RCC 7860 (cell line): ENCODE results near the gene STK33.

ENCODE experiments used
- DNase-seq: peaks from one replicate; pipeline ENCODE4 v3.0.0-alpha.2; 2015; ENCODE audit warnings: low spot score
- FAIRE-seq: peaks from 2 replicates; lab custom pipeline; 2012; peaks lifted over from hg19 to GRCh38; lab: Jason Lieb, UNC

STK33 gene

DNA sequence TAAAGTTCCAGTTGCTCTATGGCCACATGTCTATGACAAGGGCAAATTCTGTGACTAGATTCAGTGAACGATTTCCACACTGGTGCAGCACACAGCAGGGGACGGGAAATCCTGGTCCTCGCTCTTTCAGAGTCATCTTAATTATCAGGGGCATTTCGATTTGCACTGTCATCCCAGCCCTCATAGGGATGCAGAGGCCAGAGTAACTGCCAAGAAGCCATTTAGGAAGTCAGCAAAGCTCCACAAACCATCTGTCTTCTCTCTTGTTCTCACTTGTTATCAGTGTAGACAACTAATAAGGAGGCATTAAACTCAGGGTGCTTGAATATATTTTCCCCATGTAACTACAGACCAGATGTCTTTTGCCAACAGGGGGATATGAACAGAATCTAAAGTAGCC is 151.7 kb downstream of the STK33 start:
- FAIRE-seq (no peak), DNase-seq (no peak)

DNA sequence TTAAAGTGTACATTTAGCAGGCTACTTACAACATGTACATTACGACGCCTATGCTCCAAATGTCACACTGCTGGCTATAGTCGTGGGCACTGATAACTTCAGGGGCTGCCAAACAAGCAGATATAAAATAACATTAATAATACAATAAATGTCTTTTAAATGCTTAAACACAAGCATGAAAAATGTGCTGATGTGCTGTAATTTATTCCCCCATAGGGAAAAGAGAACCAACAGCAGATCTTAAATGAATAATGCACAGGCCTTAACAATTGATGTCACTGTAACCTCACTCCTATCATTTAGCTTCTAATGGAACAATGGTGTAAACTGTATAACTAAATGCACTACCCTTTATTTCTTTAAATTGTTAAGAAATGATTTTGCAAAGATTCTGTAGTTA is 153.4 kb downstream of the STK33 start:
- FAIRE-seq, result no peak
- DNase-seq, result no peak

DNA sequence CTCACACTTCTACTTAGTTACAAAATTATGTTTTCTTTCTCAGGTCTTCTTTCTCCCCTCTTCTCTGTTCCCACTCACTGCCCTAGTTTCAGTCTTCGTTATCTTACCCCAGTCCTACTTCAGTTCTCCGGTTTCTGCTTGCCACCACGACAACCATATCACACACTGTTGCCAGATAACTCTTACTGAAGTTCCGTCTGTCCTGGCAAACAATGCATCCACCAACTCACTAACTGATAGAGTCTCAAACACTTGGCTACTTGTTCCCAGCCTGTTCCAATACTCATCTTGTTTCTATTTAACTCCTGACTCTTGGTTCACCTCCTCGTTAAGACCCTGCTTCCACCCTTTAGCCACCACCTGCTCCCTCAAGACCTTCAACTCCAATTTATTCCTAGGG is 164.5 kb downstream of the STK33 start:
- DNase-seq, result no peak

DNA sequence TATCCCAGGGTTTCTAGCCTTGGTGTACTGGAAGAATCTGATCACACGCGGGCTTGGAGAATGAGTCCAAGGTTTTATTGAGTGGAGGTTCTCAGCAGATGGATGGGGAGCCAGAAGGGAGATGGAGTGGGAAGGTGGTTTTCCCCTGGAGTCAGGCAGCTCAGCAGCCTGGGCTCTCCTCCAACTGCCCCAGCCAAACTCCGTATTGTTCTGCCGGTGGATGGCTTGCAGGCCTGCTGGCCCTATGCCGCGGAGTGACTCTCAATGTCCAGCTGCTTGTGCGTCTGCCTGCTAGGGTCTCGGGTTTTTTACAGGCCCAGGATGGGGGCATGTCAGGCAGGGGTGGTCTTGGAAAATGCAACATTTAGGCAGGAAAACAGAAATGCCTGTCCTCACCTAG is 168.0 kb downstream of the STK33 start:
- FAIRE-seq, result no peak
- DNase-seq, result no peak

More for the DNA sequence above, 164.5 kb downstream of the STK33 start:
- FAIRE-seq, result no peak

DNA sequence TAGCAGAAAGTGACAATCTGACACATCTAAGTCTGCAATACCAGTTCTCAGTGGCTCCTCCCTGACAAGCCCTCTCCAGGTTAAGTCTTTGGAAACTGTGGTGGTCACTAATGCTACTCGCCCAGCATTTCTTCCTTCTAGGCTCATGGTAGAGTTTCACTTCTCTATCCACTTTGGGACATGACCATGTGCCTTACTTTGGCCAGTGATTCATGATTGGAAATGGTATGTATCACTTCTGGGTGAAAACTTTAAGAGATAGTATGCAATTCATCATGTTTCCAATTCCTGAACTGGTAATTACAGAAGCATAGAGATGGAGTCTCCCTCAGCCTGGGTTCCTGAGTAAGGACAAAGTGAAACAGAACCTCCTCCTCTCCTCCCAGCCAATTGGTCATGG is 178.8 kb downstream of the STK33 start:
- DNase-seq, result no peak
- no peak for FAIRE-seq

DNA sequence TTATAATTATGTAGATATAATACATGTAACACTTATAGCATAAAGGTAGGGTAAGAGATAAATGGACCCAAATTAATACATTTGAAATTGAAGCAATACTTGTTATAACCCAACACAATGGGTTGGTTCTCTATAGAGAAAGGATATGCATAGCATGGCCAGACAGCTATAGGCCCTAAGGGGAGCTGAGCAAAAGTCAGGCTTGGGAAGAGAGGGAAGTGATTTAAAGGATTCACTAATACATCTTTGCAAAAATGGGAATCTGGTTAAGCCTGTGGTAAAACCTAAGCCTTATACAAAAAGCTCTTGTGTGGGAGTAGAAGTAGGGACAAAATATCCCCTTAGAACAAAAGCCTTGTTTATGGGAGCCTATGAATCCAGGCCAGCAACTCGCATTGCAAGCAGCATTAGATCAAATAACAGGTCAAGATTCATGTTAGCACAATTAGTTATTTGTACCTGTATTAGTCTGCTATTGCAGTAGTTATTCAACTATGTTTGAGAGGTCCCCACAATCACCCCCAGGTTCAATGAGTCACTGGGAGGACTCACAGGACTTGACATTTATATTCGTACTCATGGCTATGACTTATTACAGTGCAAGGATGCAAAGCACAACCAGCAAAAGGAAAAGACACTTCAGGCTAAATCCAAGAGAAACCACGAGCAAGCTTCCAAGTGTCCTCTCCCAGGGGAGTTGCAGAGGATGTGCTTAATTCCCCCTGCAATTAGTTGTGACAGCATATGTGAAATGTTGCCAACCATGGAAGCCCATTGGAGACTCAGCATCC is 185.7 kb downstream of the STK33 start:
- FAIRE-seq, result no peak

DNA sequence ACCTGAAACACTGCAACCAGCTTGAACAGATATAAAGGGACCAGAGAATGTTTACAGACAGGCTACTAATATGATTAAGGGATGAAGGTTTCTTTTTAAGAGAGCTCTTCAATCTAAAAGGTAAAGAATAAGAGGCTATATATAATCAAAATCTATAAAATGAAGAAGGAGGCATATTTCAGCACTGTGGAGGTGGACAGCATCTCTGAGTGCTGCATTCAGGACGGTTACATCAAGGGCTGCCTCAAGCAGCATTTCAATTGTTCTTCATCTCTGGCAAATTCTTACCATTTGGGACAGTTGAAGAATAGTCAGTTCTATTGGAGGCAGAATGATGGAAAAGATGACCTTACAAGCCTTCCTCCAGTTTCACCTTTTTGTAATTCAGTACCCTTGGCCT is 190.7 kb downstream of the STK33 start:
- DNase-seq, result no peak

More for the DNA sequence above, 185.7 kb downstream of the STK33 start:
- no peak for DNase-seq

DNA sequence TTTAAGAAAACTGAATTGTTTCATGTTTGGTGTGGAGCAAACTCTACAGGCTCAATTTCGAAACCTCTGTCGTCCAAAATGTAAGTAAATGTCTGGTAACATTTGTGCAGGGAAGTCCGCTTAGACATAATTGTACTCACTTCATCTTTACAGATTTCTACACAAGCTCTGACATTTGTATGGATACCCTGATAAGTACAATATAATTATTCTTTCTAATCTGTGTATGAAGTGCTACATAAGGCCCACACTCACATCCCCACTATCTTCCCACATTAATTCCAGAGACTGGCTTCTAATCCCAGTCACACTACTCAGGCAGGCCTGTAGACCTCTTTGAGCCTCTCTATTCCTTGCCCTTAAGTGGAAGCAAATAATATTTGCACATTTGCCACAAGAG is 201.1 kb downstream of the STK33 start:
- DNase-seq, result no peak
- FAIRE-seq, result no peak

More for the DNA sequence above, 190.7 kb downstream of the STK33 start:
- no peak for FAIRE-seq

DNA sequence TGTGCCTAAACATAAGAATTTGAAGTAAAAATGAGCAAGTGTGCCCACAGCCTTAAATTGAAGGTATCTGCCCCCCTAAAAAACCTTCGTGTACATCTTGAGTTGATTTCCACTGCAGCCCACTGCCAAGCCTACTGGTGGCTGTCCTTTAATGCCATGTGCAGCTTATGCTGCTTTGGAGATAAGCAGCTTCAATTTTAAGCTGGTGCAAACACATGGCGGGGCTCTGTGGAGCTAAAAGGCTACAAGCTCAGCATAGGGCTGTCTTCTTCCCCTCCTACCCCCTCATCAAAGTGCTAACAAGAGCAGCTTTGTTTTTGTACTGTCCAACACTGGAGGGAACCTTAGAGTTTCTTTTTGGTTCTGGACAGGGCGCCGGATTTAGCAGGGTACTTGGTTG is 201.9 kb downstream of the STK33 start:
- FAIRE-seq, result no peak

DNA sequence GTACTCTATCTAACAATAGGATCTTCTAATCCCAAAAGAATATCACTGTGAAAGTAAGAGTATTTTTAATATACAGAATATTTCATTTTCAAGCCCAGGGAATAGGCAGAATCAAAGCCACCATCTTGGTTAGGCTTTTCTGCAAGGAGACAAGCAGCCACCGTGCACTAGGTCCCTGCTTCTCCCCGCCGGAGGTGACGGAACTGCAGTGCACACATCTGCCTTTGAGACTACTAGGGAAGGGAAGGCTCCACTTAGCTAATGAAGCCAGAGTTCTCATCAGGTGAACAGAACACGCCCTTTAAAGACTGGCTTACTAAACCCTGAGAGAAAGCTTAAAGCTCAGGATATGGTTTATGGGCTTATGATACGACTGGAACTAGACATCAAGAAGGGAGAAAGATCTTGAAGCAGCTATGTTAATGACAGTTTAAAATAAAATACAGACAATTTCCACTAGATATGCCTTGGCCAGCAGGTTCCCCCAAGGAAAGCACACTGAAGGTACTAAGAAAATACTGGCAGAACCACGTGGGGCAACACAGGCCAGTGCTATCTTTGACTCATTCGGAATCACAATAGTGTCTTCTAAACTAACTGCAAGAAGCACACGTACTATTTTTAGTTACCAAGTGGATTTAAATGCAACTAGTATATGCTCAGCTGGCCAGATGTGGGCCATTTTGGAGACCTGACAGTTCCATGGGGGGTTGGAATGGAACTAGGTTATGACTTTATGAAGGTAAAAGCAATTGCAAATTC is 203.0 kb downstream of the STK33 start:
- DNase-seq (no peak), FAIRE-seq (no peak)

More for the DNA sequence above, 201.9 kb downstream of the STK33 start:
- no peak for DNase-seq

DNA sequence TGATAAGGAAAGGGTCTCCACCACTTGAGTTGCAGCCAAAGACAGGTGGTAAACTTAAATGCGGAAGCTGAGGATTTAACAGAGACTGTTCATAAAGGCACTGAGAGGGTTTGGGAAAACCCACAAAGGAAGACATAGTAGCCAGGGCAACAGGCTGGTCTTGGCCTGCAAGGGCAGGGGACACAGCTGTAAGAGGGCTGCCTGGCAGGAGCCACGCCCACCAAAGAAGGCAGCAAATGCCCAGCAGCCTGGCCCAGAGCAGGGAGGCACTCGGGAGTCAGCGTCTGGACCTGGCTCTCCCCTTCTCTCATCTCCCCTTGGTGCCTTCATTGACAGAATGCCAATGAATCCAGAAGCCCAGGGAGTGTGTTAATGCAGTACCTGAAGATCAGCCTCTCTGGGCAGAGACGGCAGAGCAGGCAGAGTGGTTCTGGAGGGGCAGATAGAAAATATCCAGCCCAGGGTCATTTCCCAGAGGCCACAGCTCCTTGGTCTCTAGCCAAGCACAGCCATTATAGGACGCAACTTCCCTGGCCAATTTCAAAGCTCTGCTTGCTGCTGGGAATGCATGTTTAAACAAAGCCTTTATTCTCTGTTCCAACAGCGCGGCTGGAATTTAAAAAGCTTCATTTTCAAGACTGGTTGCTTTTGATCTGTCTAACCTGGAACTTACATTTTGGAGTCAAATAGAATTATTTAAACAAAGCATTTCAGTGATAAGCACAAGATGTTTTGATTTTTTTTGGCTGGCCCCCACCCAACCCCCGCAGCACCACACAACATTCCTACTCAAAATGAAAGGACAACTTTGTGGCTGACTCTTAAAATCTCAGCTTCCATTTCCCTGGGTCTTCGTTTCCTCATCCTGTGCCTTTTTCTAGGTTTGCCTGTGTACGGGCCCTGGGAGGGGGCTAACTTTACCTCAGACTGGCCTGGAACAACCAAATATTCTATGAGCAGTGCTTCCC is 204.7 kb downstream of the STK33 start:
- FAIRE-seq, result no peak

DNA sequence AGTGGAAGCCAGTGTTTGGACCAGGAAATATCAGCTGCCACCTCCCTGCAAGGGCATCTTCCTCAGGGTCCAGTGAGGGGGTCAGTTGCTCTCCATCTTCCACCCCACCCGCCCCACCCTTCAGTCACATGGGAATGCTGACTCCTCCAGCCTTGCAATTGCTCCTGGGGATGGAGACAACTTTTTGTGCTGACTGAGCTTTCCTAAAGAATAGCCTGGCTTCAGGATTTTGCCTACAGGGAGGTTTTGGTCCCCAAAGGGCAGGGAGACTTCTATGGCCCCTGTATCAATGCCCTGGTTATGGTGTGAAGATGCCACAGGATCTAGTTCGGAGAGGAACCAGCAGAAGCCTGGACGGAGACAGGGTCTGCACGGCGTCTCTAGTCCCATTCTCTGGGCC is 206.3 kb downstream of the STK33 start:
- DNase-seq (no peak), FAIRE-seq (no peak)

More for the DNA sequence above, 204.7 kb downstream of the STK33 start:
- DNase-seq, result no peak

DNA sequence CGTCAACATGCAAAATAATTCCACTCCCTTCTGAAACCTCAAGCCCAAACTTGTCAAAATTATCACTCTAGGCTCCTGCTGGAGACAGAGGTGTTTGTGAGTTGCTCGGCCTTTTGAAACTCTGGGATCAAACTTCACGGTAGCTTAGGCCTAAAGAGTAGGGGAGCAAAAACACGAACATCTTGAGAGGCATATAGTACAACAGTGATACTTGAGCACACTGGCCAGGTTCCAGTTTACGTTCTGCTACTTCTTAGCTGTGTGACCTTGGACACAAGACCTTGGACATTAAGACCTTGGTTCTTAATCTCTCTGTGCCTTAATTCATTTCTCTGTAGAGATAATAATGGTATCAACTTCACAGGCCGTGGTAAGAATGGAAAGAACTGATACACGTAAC is 206.9 kb downstream of the STK33 start:
- FAIRE-seq (no peak), DNase-seq (no peak)

DNA sequence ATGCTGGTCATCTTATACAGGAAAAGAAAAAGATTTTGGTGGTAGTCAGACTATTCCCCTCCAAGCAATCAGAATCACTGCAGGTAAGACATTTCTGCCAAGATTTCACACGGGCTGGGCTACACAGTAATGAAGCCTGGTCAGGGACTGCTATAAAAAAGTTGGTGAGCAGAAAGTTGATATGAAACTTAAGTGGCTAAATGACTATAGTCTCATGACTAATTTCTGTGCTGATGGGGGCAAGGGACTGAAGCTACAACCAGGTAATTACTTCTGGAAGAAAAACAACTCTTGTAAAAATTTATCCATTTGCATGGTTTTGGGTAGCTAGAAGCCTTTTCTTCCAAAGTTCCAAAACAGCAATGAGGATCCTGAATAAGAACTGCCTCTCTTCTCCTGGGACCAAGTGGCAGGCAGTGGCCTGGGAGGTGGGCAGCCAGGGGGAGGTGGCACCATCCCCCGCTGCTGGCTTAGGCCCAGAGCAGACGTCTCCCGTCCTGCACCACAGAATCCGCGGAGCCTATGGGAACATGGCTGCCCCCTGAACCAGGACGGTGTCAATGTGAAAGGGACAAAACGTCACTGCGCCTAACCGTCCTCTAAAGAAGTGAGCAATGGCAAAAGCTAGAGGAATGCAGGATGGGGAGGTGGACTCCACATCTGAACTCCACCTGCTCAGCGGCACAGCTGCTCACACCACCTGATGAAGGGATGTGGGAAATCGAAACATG is 207.7 kb downstream of the STK33 start:
- FAIRE-seq (no peak), DNase-seq (no peak)

DNA sequence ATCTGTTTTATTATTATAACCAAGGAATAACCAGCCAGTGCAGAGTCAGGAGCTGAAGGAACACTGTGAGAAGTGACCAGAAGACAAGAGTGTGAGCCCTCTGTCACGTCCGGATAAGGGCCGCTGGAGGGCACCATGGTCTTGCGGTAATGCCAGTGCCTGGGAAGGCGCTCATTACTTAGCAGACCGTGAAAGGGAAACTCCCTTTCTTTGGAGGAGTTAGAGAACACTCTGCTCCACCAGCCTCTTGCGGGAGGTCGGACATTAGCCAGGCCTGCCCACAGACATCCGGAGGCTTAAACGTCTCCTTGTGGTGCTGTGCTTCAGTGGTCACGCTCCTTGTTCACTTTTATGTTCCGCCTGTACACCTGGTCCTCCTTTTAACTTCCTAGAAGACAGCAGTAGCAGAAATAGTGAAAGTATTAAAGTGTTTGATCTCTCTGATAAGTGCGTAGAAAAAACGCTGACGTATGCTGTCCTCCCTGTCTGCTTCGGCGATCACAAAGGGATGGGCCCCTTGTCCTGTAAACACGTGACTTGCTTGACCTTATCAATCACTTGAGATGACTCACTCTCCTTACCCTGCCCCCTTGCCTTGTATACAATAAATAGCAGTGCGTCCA is 209.7 kb downstream of the STK33 start:
- DNase-seq (peak; percentile 86), FAIRE-seq (peak; percentile 95)

DNA sequence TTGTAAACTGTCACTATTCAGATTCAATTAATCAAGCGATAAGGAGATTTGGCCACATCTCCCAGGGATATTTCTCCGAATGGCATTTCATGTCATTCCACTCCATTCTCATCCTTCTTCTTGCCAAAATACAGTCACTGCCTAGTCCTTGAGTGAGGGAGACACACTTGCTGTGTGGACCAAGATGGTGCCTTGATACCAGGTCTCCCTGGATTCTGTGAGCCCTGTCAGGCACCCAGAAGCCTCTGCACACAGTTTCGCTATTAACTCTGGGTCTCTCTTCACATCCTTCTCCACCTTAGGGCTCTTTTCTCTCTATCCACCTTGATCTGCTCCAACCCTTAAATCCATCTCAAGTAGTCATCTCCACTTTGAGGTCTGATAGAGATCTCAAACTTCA is 210.4 kb downstream of the STK33 start:
- no peak for DNase-seq
- FAIRE-seq, result no peak

DNA sequence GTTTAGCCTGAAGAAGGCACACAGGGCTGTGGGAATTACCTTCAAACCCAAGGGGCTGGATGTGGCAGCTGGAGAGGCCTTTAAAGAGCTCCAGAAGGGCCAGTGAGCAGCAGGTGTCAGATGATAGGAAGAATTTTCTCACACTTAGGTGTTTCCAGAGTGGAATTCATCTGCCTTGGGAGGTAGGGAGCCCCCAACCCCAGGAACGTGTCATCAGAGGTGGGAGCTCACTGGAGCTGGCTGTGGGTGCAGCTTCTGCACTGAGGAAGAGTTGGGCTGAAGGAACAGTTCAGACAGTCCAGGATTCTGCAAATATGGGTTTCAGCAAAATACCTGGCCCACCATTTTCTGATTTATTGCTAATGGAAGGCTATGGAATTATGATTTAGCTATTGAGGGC is 210.8 kb downstream of the STK33 start:
- DNase-seq (no peak), FAIRE-seq (no peak)

DNA sequence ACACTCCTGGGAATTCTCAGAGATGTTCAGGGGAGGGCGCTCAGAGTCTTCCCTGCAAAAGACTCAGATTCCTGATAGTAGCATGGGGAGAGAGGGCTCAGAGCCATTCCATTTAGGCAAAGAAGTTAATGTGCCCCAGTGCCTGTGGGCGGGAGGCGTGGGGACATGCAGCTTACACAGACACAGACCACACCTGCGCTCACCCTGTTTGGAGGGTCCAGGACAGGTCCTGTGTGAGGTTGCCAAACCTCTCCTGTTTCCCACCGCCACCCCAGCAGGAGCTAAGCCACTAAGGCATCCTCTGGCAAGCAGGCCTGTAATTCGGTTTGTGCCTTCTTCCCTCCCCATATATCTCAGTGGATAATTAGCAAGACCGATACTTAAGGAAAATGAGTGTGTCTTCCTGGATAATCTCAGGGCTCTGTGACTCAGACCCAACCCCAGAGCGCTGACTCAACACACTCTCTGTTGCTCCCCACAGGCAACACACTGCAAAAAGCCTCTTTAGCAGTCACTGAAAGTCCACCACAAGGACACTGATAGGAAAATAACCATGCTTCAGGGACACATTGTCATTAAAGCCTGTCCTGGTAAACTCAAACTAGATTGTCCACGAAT is 211.5 kb downstream of the STK33 start:
- peak; percentile 84 for FAIRE-seq
- peak; percentile 58 for DNase-seq

DNA sequence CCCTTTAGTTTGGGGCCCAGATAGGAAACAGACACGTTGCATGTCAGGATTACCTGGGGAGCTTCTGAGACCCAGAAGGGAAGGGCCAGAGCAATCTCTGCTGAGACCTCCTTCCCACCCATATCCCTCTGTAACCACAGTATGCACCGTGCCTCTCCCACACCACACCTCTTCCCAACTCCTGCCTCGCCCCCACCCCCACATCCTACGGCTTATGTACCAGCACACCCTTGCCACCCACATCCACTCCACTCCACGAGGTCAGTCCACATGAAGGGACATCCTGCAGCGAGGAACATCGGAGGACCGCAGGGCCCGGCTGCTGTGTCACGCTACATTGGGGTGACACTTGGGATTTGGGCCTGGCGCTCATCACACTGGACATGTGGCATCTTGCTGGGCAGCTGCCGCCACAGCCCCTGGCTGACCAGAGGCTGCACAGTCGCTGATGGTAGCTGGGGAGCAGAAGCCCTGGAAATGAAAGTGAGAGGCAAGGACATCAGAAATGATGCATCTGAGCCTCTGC is 212.1 kb downstream of the STK33 start:
- no peak for FAIRE-seq

More for the DNA sequence above, 212.1 kb downstream of the STK33 start:
- no peak for DNase-seq
